ENCODE data around the gene EGFL7. TPM values are rescaled to one million over a fixed set of nuclear protein-coding genes. Genes with fewer than 3 reads are reported as not detected.

The EGFL7 gene
- total and polyA plus RNA-seq, 3 donors from 2014 or later: 68.5 to 106 (median 101) TPM

GRCh38 chr9:136665704-136666371 lies 3.1 kb downstream of the EGFL7 start:
- Histone ChIP-seq H3K4me3 (peak overlapping the region; percentile 46 to 59), H3K27me3 (no peaks in the 10 kb centered on the region), H3K27ac (no peak overlapping the region), H3K36me3 (ENCODE audit: low read depth, missing control alignments) (no peaks in the 10 kb centered on the region), H3K4me1 (no peaks in the 10 kb centered on the region), H3K9me3 (no peaks in the 10 kb centered on the region)
- intact Hi-C loops (cut with DNase I; ENCODE audit: low total_unique reads): no loop called here
- 0% methylated on average over 44 of the region's 109 CpGs; no CpG with 5 or more reads in 1 of the 2 donors for WGBS, 2 donors
- no peak for TF ChIP-seq POLR2A (IDR thresholded peaks at IDR 0.05)
- TF ChIP-seq CTCF (IDR thresholded peaks at IDR 0.05): peak in 1 of 3 experiments; percentile 13
- DNase-seq: no peak

GRCh38 chr9:136666372-136667213 lies 3.9 kb downstream of the EGFL7 start:
- no peak for DNase-seq
- peak overlapping the region; percentile 23 to 46 for H3K4me3 ChIP-seq
- no peaks in the 10 kb centered on the region for H3K9me3 ChIP-seq
- 24 to 32% methylated on average over 10 to 34 of the region's 35 CpGs for WGBS, 2 donors
- no peak overlapping the region for H3K27ac ChIP-seq
- no peaks in the 10 kb centered on the region for H3K27me3 ChIP-seq
- TF ChIP-seq CTCF (IDR thresholded peaks at IDR 0.05) (no peak), POLR2A (IDR thresholded peaks at IDR 0.05) (no peak)
- no peaks in the 10 kb centered on the region for H3K4me1 ChIP-seq
- no peaks in the 10 kb centered on the region for H3K36me3 ChIP-seq (ENCODE audit: low read depth, missing control alignments)
- intact Hi-C loops (cut with DNase I; ENCODE audit: low total_unique reads): no loop called here

- H3K9me3 ChIP-seq: no peaks in the 10 kb centered on the region
- H3K36me3 ChIP-seq (ENCODE audit: low read depth, missing control alignments): no peaks in the 10 kb centered on the region
- 76 to 92% methylated on average over 11 to 21 of the region's 21 CpGs for WGBS, 2 donors
- DNase-seq: no peak
- peak overlapping the region in 1 of 2 donors; percentile 23 for H3K4me3 ChIP-seq
- no peaks in the 10 kb centered on the region for H3K27me3 ChIP-seq
- no peaks in the 10 kb centered on the region for H3K4me1 ChIP-seq
- TF ChIP-seq CTCF (IDR thresholded peaks at IDR 0.05) (no peak), POLR2A (IDR thresholded peaks at IDR 0.05) (no peak)
- intact Hi-C loops (cut with DNase I; ENCODE audit: low total_unique reads): no loop called here
- H3K27ac ChIP-seq: no peak overlapping the region
These were observed 4.7 kb downstream of the EGFL7 start for GRCh38 chr9:136667214-136667939.

- 81 to 84% methylated on average over 19 to 40 of the region's 40 CpGs for WGBS, 2 donors
- intact Hi-C loops (cut with DNase I; ENCODE audit: low total_unique reads): no loop called here
- no peaks in the 10 kb centered on the region for H3K4me1 ChIP-seq
- DNase-seq: no peak
- no peak overlapping the region for H3K4me3 ChIP-seq
- H3K9me3 ChIP-seq: no peaks in the 10 kb centered on the region
- TF ChIP-seq CTCF (IDR thresholded peaks at IDR 0.05) (no peak), POLR2A (IDR thresholded peaks at IDR 0.05) (no peak)
- no peaks in the 10 kb centered on the region for H3K36me3 ChIP-seq (ENCODE audit: low read depth, missing control alignments)
- no peaks in the 10 kb centered on the region for H3K27me3 ChIP-seq
- no peak overlapping the region for H3K27ac ChIP-seq
These were observed 5.4 kb downstream of the EGFL7 start for GRCh38 chr9:136667940-136668760.
